PC-3 (cell line): Measurements from ENCODE around the gene CSNK1A1L. TPM values are rescaled to one million over a fixed set of nuclear protein-coding genes. Genes with fewer than 3 reads are reported as not detected.

ENCODE experiments used
- ATAC-seq: fragments of 200-7000 bp; cut with Tn5 transposase; 2 replicates; pipeline ENCODE4 v1.9.1; 2020; ENCODE audit warnings: mild to moderate bottlenecking, moderate library complexity
- BruUV-seq: library from RNA; stranded (reverse); fragments of 400-500 nt; replicated peaks from 2 replicates; lab custom pipeline; 2021; lab: Mats Ljungman, UMichigan
- CTCF ChIA-PET: fragments of 300-600 bp; sonication (Branson Sonifier 250); formaldehyde crosslinking; loops from one replicate; lab custom pipeline; 2022; ENCODE audit warnings: antibody characterized with exemption; lab: Charles Lee
- POLR2A ChIA-PET: fragments of 300-600 bp; sonication (Branson Sonifier 250); formaldehyde crosslinking; loops from one replicate; lab custom pipeline; 2022; ENCODE audit warnings: antibody characterized with exemption; ENCODE audit not compliant: unreplicated experiment; lab: Charles Lee
- DNase-seq: peaks from one replicate; pipeline ENCODE4 v3.0.0-alpha.2; 2015
- H2AFZ ChIP-seq: fragments of 300-600 bp; sonication (generic); 2 replicates; pipeline ENCODE4 v1.6.0; 2016; ENCODE audit warnings: antibody characterized with exemption, low read length
- H3F3A ChIP-seq: fragments of 300-600 bp; sonication (generic); one replicate; pipeline ENCODE4 v1.6.0; 2017; ENCODE audit warnings: antibody characterized with exemption, low read length, control low read depth, mild to moderate bottlenecking; ENCODE audit not compliant: unreplicated experiment
- H3K27ac ChIP-seq: fragments of 300-600 bp; sonication (generic); 2 replicates; pipeline ENCODE4 v1.5.1; 2016; ENCODE audit warnings: mild to moderate bottlenecking, low read length
- H3K27me3 ChIP-seq: fragments of 300-600 bp; sonication (generic); 2 replicates; pipeline ENCODE4 v1.6.1; 2016; ENCODE audit warnings: low read length, mixed read lengths
- H3K36me3 ChIP-seq: fragments of 300-600 bp; sonication (generic); 2 replicates; pipeline ENCODE4 v1.6.1; 2016; ENCODE audit warnings: low read depth, mixed run types, low read length, mixed read lengths
- H3K4me1 ChIP-seq: fragments of 300-600 bp; sonication (generic); 2 replicates; pipeline ENCODE4 v1.5.1; 2016; ENCODE audit warnings: low read length; ENCODE audit not compliant: insufficient read depth
- H3K4me2 ChIP-seq: fragments of 300-600 bp; sonication (generic); 2 replicates; pipeline ENCODE4 v1.6.0; 2016; ENCODE audit warnings: low read length
- H3K4me3 ChIP-seq: fragments of 300-600 bp; sonication (generic); 2 replicates; pipeline ENCODE4 v1.5.1; 2016; ENCODE audit warnings: mild to moderate bottlenecking, low read length, mixed read lengths
- H3K79me2 ChIP-seq: fragments of 300-600 bp; sonication (generic); 2 replicates; pipeline ENCODE4 v1.6.1; 2017; ENCODE audit warnings: low read length, mixed read lengths
- H3K9ac ChIP-seq: fragments of 300-600 bp; sonication (generic); 2 replicates; pipeline ENCODE4 v1.6.0; 2016; ENCODE audit warnings: mild to moderate bottlenecking, low read length
- H3K9me2 ChIP-seq: fragments of 300-600 bp; sonication (generic); replicated peaks from 2 replicates; pipeline ENCODE4 v1.6.1; 2016; ENCODE audit warnings: mixed run types, low read length, mixed read lengths
- H3K9me3 ChIP-seq: fragments of 300-600 bp; sonication (generic); 2 replicates; pipeline ENCODE4 v1.6.1; 2016; ENCODE audit warnings: low read length, mixed read lengths
- H4K20me1 ChIP-seq: fragments of 300-600 bp; sonication (generic); 2 replicates; pipeline ENCODE4 v1.6.1; 2016; ENCODE audit warnings: low read length, mixed read lengths
- EZH2 ChIP-seq: fragments of 300-600 bp; sonication (generic); IDR thresholded peaks from one replicate; pipeline ENCODE4 v1.6.1; 2017; ENCODE audit warnings: antibody characterized with exemption, mild to moderate bottlenecking, low read length; ENCODE audit not compliant: unreplicated experiment
- EZH2phosphoT487 ChIP-seq: fragments of 300-600 bp; sonication (generic); IDR thresholded peaks from 2 replicates; pipeline ENCODE4 v1.6.1; 2018; ENCODE audit warnings: mild to moderate bottlenecking, antibody characterized with exemption, low read length, borderline replicate concordance
- intact Hi-C: fragments of 100-400 bp; cut with micrococcal nuclease; formaldehyde crosslinking; loops from 2 replicates; pipeline ENCODE4 v1.9.0; 2023
- total RNA-seq: library from RNA; depleted of rRNA; stranded (reverse); fragments of >200 nt; gene quantifications from 2 replicates; pipeline ENCODE4 v1.2.3, GENCODE V29; 2014
- TF ChIP-seq, protein P1 (sequence below): fragments of 300-600 bp; sonication (generic); conservative IDR thresholded peaks from 2 replicates; pipeline ENCODE4 v1.5.1; 2017; ENCODE audit warnings: antibody characterized with exemption, low read depth, mild to moderate bottlenecking, low read length

Gene CSNK1A1L
- total RNA-seq, 1 experiment from 2014 or later, result not detected

DNA sequence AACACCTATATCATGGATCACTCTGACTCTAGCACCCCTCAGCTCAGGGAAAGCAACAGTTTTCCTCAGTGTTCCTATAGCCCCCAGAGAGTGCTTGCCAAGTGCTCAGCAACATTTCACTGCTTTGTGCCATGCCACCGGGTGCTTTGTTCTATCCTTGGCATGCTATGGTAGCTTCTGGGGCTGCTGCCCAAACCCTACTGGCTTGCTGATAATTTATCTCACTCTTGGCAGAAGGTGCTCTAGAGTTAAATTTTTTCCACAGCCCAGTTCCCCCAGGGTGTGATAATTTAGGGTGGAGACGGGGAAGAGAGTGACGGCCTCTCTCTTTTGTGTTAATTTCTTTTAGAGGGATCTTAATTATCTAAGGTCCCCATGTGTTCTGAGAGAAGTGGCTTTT, 12.6 kb upstream of the CSNK1A1L start:
- Histone ChIP-seq H3K9me2 (no peaks in the 10 kb centered on the region), H3K4me1 (no peaks in the 10 kb centered on the region), H3K27me3 (no peaks in the 10 kb centered on the region), H3K79me2 (no peaks in the 10 kb centered on the region), H3K4me3 (no peak overlapping the region), H3K4me2 (no peak overlapping the region), H2AFZ (no peak overlapping the region), H3K9me3 (no peaks in the 10 kb centered on the region), H3F3A (no peaks in the 10 kb centered on the region), H3K27ac (no peak overlapping the region), H3K36me3 (no peaks in the 10 kb centered on the region), H4K20me1 (no peaks in the 10 kb centered on the region), H3K9ac (no peak overlapping the region)
- intact Hi-C loops, result no loop called here
- ChIA-PET CTCF (no interaction called here), POLR2A (no interaction called here)
- no peak for TF ChIP-seq EZH2phosphoT487
- no peak for TF ChIP-seq EZH2
- TF ChIP-seq, protein P1, sequence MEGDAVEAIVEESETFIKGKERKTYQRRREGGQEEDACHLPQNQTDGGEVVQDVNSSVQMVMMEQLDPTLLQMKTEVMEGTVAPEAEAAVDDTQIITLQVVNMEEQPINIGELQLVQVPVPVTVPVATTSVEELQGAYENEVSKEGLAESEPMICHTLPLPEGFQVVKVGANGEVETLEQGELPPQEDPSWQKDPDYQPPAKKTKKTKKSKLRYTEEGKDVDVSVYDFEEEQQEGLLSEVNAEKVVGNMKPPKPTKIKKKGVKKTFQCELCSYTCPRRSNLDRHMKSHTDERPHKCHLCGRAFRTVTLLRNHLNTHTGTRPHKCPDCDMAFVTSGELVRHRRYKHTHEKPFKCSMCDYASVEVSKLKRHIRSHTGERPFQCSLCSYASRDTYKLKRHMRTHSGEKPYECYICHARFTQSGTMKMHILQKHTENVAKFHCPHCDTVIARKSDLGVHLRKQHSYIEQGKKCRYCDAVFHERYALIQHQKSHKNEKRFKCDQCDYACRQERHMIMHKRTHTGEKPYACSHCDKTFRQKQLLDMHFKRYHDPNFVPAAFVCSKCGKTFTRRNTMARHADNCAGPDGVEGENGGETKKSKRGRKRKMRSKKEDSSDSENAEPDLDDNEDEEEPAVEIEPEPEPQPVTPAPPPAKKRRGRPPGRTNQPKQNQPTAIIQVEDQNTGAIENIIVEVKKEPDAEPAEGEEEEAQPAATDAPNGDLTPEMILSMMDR, result no peak
- DNase-seq, result no peak
- no TSS peak for BruUV-seq
- ATAC-seq, result no peak

DNA sequence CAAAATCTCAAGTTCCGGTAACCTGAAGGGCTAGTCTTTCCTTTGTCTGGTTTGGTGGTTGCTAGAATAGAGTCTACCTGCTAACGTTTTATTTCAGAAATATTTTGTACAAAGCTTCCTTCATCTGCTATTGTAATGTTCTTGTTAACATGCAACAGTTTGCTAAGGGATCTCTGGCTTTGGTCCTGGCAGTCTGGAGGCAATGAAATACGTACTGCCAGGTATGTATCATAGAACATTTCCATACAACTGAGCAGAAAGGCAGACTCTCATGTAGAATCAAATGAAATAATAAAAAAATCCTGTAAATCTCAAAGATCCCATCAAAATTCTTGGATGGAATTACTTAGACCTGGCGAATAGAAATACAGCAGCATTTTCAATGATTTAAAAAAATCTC, 8.8 kb upstream of the CSNK1A1L start:
- no TSS peak for BruUV-seq
- H3K9me2 ChIP-seq, result no peaks in the 10 kb centered on the region
- ATAC-seq (no peak), DNase-seq (no peak)
- no peaks in the 10 kb centered on the region for H4K20me1 ChIP-seq
- no peaks in the 10 kb centered on the region for H3F3A ChIP-seq
- no peak overlapping the region for H3K4me2 ChIP-seq
- H3K36me3 ChIP-seq, result no peaks in the 10 kb centered on the region
- H3K79me2 ChIP-seq, result no peaks in the 10 kb centered on the region
- H3K4me3 ChIP-seq, result no peak overlapping the region
- no peak overlapping the region for H2AFZ ChIP-seq
- TF ChIP-seq, protein P1, result no peak
- no peak for TF ChIP-seq EZH2phosphoT487
- no peaks in the 10 kb centered on the region for H3K9me3 ChIP-seq
- intact Hi-C loops, result no loop called here
- H3K9ac ChIP-seq, result no peak overlapping the region
- CTCF ChIA-PET, result no interaction called here
- no peaks in the 10 kb centered on the region for H3K27me3 ChIP-seq
- H3K27ac ChIP-seq, result no peak overlapping the region
- no peaks in the 10 kb centered on the region for H3K4me1 ChIP-seq
- POLR2A ChIA-PET, result no interaction called here

DNA sequence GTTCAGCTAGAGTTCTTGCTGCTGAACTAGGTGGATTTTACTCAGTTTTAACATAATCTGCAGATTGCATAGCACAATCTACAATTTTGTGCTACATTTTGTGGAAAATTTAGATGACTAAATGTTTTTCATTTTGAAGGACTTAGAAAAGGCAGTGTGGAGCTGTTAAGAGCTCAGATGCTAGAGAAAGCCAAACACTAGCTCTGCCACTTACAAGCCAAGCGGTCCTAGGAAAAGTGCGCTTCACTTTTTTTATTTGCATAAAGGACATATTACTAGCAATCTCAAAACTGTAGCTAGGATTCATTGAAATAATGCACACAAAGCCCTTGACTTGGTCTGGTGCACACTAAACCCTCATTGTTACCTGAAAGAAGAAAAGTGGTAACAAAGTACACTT, 8.1 kb upstream of the CSNK1A1L start:
- no peak for TF ChIP-seq EZH2
- TF ChIP-seq, protein P1, result no peak
- Histone ChIP-seq H3K4me1 (no peaks in the 10 kb centered on the region), H3K79me2 (no peaks in the 10 kb centered on the region), H3K27ac (no peak overlapping the region), H3K27me3 (no peaks in the 10 kb centered on the region), H3K9me2 (no peaks in the 10 kb centered on the region), H3K4me3 (no peak overlapping the region), H3K9ac (no peak overlapping the region), H3K36me3 (no peaks in the 10 kb centered on the region), H2AFZ (no peak overlapping the region), H4K20me1 (no peaks in the 10 kb centered on the region), H3K4me2 (no peak overlapping the region), H3F3A (no peaks in the 10 kb centered on the region), H3K9me3 (no peaks in the 10 kb centered on the region)
- POLR2A ChIA-PET, result no interaction called here
- intact Hi-C loops, result no loop called here
- CTCF ChIA-PET, result no interaction called here
- no peak for DNase-seq
- no peak for ATAC-seq
- BruUV-seq, result no TSS peak
